ENCODE results near the gene CHST11. TPM values are rescaled to one million over a fixed set of nuclear protein-coding genes. Genes with fewer than 3 reads are reported as not detected.

CHST11 gene
- total and polyA plus RNA-seq, 4 donors, result 0.57 to 11.1 (median 3.7) TPM

GRCh38 chr12:104620837-104621531 lies 164.2 kb downstream of the CHST11 start:
- Histone ChIP-seq H3K9ac (ENCODE audit: low read depth in 1 of 2, low read length in 2 of 2) (no peak overlapping the region), H3K27ac (ENCODE audit: low read depth in 1 of 2, low read length in 2 of 2) (no peak overlapping the region), H3K27me3 (ENCODE audit: control insufficient read depth in 4 of 4, insufficient read depth in 4 of 4, low read length in 3 of 4) (no peaks in the 10 kb centered on the region), H3K4me1 (ENCODE audit: control insufficient read depth in 4 of 4, insufficient read depth in 4 of 4, low read length in 3 of 4) (no peaks in the 10 kb centered on the region), H3K4me3 (ENCODE audit: low read depth in 1 of 3, low read length in 3 of 3) (no peak overlapping the region), H3K36me3 (ENCODE audit: control insufficient read depth in 4 of 4, insufficient read depth in 3 of 4, low read depth in 1 of 4, low read length in 3 of 4) (no peaks in the 10 kb centered on the region), H3K9me3 (ENCODE audit: control insufficient read depth in 4 of 4, low read length in 3 of 4) (peaks cover 0 to 1% (median 0%) of the 10 kb centered on the region in 4 donors)
- DNase-seq (ENCODE audit: low spot score), result no peak
- TF ChIP-seq ZBTB33 (IDR thresholded peaks at IDR 0.05) (no peak), HNF4G (IDR thresholded peaks at IDR 0.05) (no peak), REST (IDR thresholded peaks at IDR 0.05) (no peak), JUND (IDR thresholded peaks at IDR 0.05) (no peak), FOXA1 (IDR thresholded peaks at IDR 0.05) (no peak), MAX (IDR thresholded peaks at IDR 0.05) (no peak), SP1 (IDR thresholded peaks at IDR 0.05) (no peak), YY1 (IDR thresholded peaks at IDR 0.05) (no peak), CTCF (IDR thresholded peaks at IDR 0.05; ENCODE audit: low read depth, low read length, missing input control) (no peak), EGR1 (IDR thresholded peaks at IDR 0.05; ENCODE audit: low read depth in 2 of 2) (no peak), HNF4A (conservative IDR thresholded peaks at IDR 0.05) (no peak), NR2F2 (IDR thresholded peaks at IDR 0.05) (no peak), GABPA (IDR thresholded peaks at IDR 0.05 in 1 of 2, conservative IDR thresholded peaks at IDR 0.05 in 1 of 2) (no peak), RXRA (IDR thresholded peaks at IDR 0.05) (no peak), TAF1 (conservative IDR thresholded peaks at IDR 0.05) (no peak), RAD21 (IDR thresholded peaks at IDR 0.05) (no peak), ATF3 (IDR thresholded peaks at IDR 0.05) (no peak), FOXA2 (IDR thresholded peaks at IDR 0.05) (no peak)
- 77% methylated on average over 5 of the region's 5 CpGs for WGBS

All from liver (tissue), 9 donors.